ENCODE results near the gene SIGLEC5. TPM values are rescaled to one million over a fixed set of nuclear protein-coding genes. Genes with fewer than 3 reads are reported as not detected.

Gene SIGLEC5, protein sequence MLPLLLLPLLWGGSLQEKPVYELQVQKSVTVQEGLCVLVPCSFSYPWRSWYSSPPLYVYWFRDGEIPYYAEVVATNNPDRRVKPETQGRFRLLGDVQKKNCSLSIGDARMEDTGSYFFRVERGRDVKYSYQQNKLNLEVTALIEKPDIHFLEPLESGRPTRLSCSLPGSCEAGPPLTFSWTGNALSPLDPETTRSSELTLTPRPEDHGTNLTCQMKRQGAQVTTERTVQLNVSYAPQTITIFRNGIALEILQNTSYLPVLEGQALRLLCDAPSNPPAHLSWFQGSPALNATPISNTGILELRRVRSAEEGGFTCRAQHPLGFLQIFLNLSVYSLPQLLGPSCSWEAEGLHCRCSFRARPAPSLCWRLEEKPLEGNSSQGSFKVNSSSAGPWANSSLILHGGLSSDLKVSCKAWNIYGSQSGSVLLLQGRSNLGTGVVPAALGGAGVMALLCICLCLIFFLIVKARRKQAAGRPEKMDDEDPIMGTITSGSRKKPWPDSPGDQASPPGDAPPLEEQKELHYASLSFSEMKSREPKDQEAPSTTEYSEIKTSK
- not detected in 2 replicates for total RNA-seq

DNA sequence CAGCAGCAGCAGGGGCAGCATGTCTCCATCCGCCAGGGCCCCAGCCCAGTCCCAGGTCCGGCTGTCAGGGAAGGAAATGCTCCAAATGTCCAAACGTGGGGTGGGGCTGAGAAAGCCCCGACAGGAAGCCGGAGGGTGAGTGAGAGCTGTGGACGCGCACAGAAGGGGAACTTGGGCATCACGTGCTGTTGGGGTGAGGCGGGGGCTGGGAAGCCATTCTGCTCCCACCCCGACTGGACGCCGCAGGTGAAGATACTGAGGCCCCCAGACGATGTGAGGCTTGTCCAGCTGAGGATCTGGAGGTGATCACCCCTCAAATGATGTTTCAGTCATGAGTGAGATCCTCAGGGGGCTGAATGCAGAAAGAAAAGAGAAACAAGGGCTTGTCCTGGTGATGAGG lies at the start of gene SIGLEC5:
Gene SIGLEC5, minus strand, starts transcription at position 87 of the 400 bp plus-strand sequence. Its CDS starts 66 bp downstream, at position 21.

DNA sequence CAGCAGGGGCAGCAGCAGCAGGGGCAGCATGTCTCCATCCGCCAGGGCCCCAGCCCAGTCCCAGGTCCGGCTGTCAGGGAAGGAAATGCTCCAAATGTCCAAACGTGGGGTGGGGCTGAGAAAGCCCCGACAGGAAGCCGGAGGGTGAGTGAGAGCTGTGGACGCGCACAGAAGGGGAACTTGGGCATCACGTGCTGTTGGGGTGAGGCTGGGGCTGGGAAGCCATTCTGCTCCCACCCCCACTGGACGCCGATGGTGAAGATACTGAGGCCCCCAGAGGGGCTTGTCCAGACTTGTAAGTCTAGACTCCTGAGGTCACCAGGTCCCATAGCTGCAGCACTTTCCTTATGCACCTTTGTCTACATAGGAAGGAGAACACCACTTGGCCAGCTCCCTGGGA lies 16.5 kb upstream of the SIGLEC5 start, which contains the start of gene SIGLEC14:
Gene SIGLEC14, minus strand, starts transcription at position 96 of the 400 bp plus-strand sequence. Its CDS starts 66 bp downstream, at position 30.

DNA sequence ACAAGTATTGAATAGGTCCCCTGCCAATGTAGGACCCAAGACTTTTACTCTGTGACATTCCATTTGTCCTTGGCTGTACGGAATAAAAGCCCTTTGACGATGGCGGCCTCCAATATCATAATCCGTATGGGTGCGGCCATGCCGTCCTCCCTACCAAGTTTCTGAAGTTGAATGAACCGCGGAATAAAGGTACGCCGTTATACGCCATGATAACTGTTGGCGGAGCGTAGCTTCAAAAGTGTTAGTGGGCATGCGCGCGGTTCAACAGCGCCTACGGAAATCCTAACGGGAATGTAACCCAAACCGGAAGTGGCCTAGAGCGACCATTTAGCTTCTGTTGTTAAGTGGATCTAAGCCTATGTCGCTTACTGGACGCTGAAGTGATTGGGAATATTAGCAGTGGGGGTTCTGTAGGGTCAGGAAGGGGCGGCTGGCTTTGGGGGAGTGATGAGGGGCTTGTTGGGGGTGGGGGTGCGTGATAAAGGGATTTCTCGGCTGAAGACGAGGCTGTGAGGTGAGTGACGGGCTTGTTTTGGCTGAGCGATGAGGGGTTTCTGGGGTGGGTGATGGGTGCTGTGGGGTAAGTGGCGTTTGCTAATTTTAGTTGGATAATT lies 59.1 kb downstream of the SIGLEC5 start, which contains the start of gene ZNF175:
Gene ZNF175, plus strand, starts transcription at position 322 of the 614 bp plus-strand sequence. CDS start 2,047 bp downstream, outside the sequence.

Other genes starting within 250 kb of the SIGLEC5 start
- not detected in 2 replicates for gene LIM2, start 242.4 kb downstream of the SIGLEC5 start, total RNA-seq
- gene C19orf84, start 239.8 kb downstream of the SIGLEC5 start, total RNA-seq, result not detected in 2 replicates
- gene SIGLEC10, start 212.8 kb downstream of the SIGLEC5 start, total RNA-seq, result not detected in 2 replicates
- gene SIGLEC8, start 171.9 kb downstream of the SIGLEC5 start, total RNA-seq, result not detected in 2 replicates
- not detected in 2 replicates for gene CEACAM18, start 151.9 kb downstream of the SIGLEC5 start, total RNA-seq
- not detected in 2 replicates for gene SIGLEC12, start 128.6 kb downstream of the SIGLEC5 start, total RNA-seq
- gene SIGLEC6, start 98.7 kb downstream of the SIGLEC5 start, total RNA-seq, result not detected in 2 replicates
- gene ZNF175, start 59.1 kb downstream of the SIGLEC5 start, total RNA-seq, result 4.8 and 8.7 TPM in 2 replicates
- not detected in 2 replicates for gene SIGLEC14, start 16.4 kb upstream of the SIGLEC5 start, total RNA-seq
- gene SPACA6, start 62.9 kb upstream of the SIGLEC5 start, total RNA-seq, result 4.2 and 6.3 TPM in 2 replicates
- gene HAS1, start 93.6 kb upstream of the SIGLEC5 start, total RNA-seq, result not detected in 2 replicates
- not detected in 2 replicates for gene FPR1, start 121.5 kb upstream of the SIGLEC5 start, total RNA-seq
- gene FPR2, start 130.8 kb upstream of the SIGLEC5 start, total RNA-seq, result not detected in 2 replicates
- gene FPR3, start 164.8 kb upstream of the SIGLEC5 start, total RNA-seq, result not detected in 2 replicates